ENCODE measurements around the gene RHBG. TPM values are rescaled to one million over a fixed set of nuclear protein-coding genes. Genes with fewer than 3 reads are reported as not detected.

The RHBG gene
- total RNA-seq, 1 experiment from 2014 or later = not detected

DNA sequence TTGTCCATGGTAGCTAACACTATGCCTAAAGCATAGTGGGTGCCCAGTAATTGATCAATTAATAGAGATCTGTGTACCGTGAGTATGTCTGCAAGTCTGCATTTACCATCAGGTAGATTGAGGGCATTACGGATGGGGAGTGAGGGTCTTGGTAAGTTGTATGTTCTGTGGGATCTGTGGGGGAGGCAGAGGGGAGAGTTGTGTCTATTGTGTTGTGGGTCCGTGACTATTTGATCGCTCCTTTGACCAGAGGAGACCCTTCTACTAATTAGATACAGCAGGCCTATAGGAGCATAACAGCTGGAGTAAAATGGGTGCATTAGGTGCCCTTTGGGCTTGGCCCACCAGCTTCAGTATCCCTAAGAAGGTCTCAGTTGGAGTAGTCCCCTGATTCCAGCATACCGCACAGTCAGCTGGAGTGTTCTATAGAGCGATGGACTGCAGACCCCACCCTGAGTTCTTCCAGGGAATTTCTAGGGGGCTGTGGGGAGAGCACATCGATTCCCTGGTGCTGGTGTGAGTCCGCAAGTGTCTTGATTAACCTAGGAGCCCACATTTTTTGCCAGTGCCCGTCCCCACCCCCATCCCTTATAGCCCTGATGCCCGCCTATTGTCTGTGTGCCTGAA, 55.9 kb downstream of the RHBG start:
- H3K9me3 ChIP-seq = no peaks in the 10 kb centered on the region
- H3K27me3 ChIP-seq = peaks cover 95% of the 10 kb centered on the region
- no peaks in the 10 kb centered on the region for H3K36me3 ChIP-seq
- DNase-seq = no peak
- H3K4me3 ChIP-seq = no peak overlapping the region

- H3K27me3 ChIP-seq = peaks cover 92% of the 10 kb centered on the region
- H3K9me3 ChIP-seq = no peaks in the 10 kb centered on the region
- no peak overlapping the region for H3K4me3 ChIP-seq
- no peak for DNase-seq
- H3K36me3 ChIP-seq = no peaks in the 10 kb centered on the region
These were observed 56.9 kb downstream of the RHBG start for GRCh38 chr1:156425943-156426342.

DNA sequence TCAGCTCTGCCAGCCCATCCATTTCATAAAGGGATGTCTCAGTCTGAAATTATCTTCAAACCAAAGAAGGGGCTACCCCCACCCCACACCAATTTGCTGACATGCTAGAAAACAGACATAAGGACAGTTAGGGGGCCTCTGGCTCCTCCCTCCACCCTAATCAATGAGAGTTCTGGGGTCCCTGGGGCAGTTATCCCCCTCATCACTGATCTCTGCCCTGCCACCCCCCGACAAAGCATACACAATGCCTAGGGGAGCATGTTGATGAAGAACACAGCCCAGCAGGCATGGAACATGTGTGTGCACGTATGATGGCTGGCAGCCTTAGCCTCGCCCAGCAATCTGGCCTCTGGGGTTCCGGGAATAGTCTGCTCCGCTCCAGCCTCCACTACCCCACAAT, 58.9 kb downstream of the RHBG start:
- DNase-seq = no peak
- Histone ChIP-seq H3K36me3 (no peaks in the 10 kb centered on the region), H3K27me3 (peaks cover 89% of the 10 kb centered on the region), H3K9me3 (no peaks in the 10 kb centered on the region), H3K4me3 (no peak overlapping the region)

- H3K9me3 ChIP-seq = no peaks in the 10 kb centered on the region
- peaks cover 89% of the 10 kb centered on the region for H3K27me3 ChIP-seq
- H3K36me3 ChIP-seq = no peaks in the 10 kb centered on the region
- H3K4me3 ChIP-seq = no peak overlapping the region
- no peak for DNase-seq
These were observed 59.8 kb downstream of the RHBG start for GRCh38 chr1:156428746-156429288.

GRCh38 chr1:156429313-156430060, 60.5 kb downstream of the RHBG start:
- Histone ChIP-seq H3K27me3 (peaks cover 89% of the 10 kb centered on the region), H3K36me3 (no peaks in the 10 kb centered on the region), H3K4me3 (no peak overlapping the region), H3K9me3 (no peaks in the 10 kb centered on the region)
- no peak for DNase-seq

GRCh38 chr1:156430303-156430702, 61.3 kb downstream of the RHBG start:
- Histone ChIP-seq H3K9me3 (no peaks in the 10 kb centered on the region), H3K27me3 (peaks cover 90% of the 10 kb centered on the region), H3K4me3 (no peak overlapping the region), H3K36me3 (no peaks in the 10 kb centered on the region)
- no peak for DNase-seq

GRCh38 chr1:156430866-156431265, 61.9 kb downstream of the RHBG start:
- no peaks in the 10 kb centered on the region for H3K36me3 ChIP-seq
- no peak overlapping the region for H3K4me3 ChIP-seq
- H3K27me3 ChIP-seq = peaks cover 91% of the 10 kb centered on the region
- no peaks in the 10 kb centered on the region for H3K9me3 ChIP-seq
- DNase-seq = no peak

- H3K4me3 ChIP-seq = no peak overlapping the region
- H3K36me3 ChIP-seq = no peaks in the 10 kb centered on the region
- no peaks in the 10 kb centered on the region for H3K9me3 ChIP-seq
- DNase-seq = no peak
- peaks cover 91% of the 10 kb centered on the region for H3K27me3 ChIP-seq
These were observed 62.4 kb downstream of the RHBG start for GRCh38 chr1:156431366-156431765.

- no peaks in the 10 kb centered on the region for H3K9me3 ChIP-seq
- H3K4me3 ChIP-seq = no peak overlapping the region
- no peak for DNase-seq
- H3K36me3 ChIP-seq = no peaks in the 10 kb centered on the region
- H3K27me3 ChIP-seq = peaks cover 91% of the 10 kb centered on the region
These were observed 63.0 kb downstream of the RHBG start for GRCh38 chr1:156431769-156432668.

- Histone ChIP-seq H3K9me3 (no peaks in the 10 kb centered on the region), H3K27me3 (peaks cover 93% of the 10 kb centered on the region), H3K36me3 (no peaks in the 10 kb centered on the region), H3K4me3 (no peak overlapping the region)
- no peak for DNase-seq
These were observed 63.6 kb downstream of the RHBG start for GRCh38 chr1:156432669-156433018.

GRCh38 chr1:156433032-156433431, 64.0 kb downstream of the RHBG start:
- Histone ChIP-seq H3K27me3 (peaks cover 94% of the 10 kb centered on the region), H3K36me3 (no peaks in the 10 kb centered on the region), H3K9me3 (no peaks in the 10 kb centered on the region), H3K4me3 (no peak overlapping the region)
- no peak for DNase-seq

DNA sequence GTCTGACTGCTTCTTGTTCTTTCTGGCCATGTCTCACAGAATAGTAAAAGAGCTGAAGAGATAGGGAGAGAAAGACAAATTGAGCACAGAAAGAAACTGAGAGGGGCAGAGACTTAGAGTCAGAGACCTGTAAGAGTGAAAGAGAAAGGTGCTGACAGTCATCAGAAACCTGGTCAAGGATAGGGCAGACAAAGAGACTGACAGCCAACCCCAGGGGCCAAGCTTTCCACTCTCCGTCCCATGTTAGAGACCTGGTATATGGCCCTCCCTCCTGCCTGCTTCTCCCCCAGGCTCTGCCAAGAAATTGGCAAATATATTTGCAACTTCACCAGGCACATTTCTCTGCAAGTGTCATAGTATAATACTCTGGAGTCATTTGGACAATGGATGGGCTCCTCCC, 64.6 kb downstream of the RHBG start:
- Histone ChIP-seq H3K36me3 (no peaks in the 10 kb centered on the region), H3K9me3 (no peaks in the 10 kb centered on the region), H3K4me3 (no peak overlapping the region), H3K27me3 (peaks cover 94% of the 10 kb centered on the region)
- no peak for DNase-seq

Other genes with a start within 250 kb of the RHBG start
- gene SEMA4A, start 215.6 kb upstream of the RHBG start, total RNA-seq (2014; rRNA removed; shearing (Covaris generic); ENCODE audit: low replicate concordance) = 0.49 TPM in 1 of 2 replicates, not detected in the other
- 12.7 and 13.1 TPM in 2 replicates for gene SLC25A44, start 175.1 kb upstream of the RHBG start, total RNA-seq (2014; rRNA removed; shearing (Covaris generic); ENCODE audit: low replicate concordance)
- gene PMF1, start 156.2 kb upstream of the RHBG start, total RNA-seq (2014; rRNA removed; shearing (Covaris generic); ENCODE audit: low replicate concordance) = 161 and 219 TPM in 2 replicates
- gene BGLAP, start 127.0 kb upstream of the RHBG start, total RNA-seq (2014; rRNA removed; shearing (Covaris generic); ENCODE audit: low replicate concordance) = 2.3 TPM in 1 of 2 replicates, not detected in the other
- 0.59 TPM in 1 of 2 replicates, not detected in the other for gene PAQR6, start 121.2 kb upstream of the RHBG start, total RNA-seq (2014; rRNA removed; shearing (Covaris generic); ENCODE audit: low replicate concordance)
- 75.7 and 99.5 TPM in 2 replicates for gene SMG5, start 86.4 kb upstream of the RHBG start, total RNA-seq (2014; rRNA removed; shearing (Covaris generic); ENCODE audit: low replicate concordance)
- gene TMEM79, start 84.9 kb upstream of the RHBG start, total RNA-seq (2014; rRNA removed; shearing (Covaris generic); ENCODE audit: low replicate concordance) = 2.4 and 5.8 TPM in 2 replicates
- 2.9 and 8.7 TPM in 2 replicates for gene GLMP, start 73.5 kb upstream of the RHBG start, total RNA-seq (2014; rRNA removed; shearing (Covaris generic); ENCODE audit: low replicate concordance)
- gene VHLL, start 69.9 kb upstream of the RHBG start, total RNA-seq (2014; rRNA removed; shearing (Covaris generic); ENCODE audit: low replicate concordance) = not detected in 2 replicates
- gene CCT3, start 30.9 kb upstream of the RHBG start, total RNA-seq (2014; rRNA removed; shearing (Covaris generic); ENCODE audit: low replicate concordance) = 1,070 and 1,240 TPM in 2 replicates
- gene TSACC, start 30.7 kb upstream of the RHBG start, total RNA-seq (2014; rRNA removed; shearing (Covaris generic); ENCODE audit: low replicate concordance) = 1.3 TPM in 1 of 2 replicates, not detected in the other
- 3.4 and 11.7 TPM in 2 replicates for gene MEF2D, start 131.6 kb downstream of the RHBG start, total RNA-seq (2014; rRNA removed; shearing (Covaris generic); ENCODE audit: low replicate concordance)
- 18.7 and 20.7 TPM in 2 replicates for gene IQGAP3, start 203.4 kb downstream of the RHBG start, total RNA-seq (2014; rRNA removed; shearing (Covaris generic); ENCODE audit: low replicate concordance)
- gene TTC24, start 210.5 kb downstream of the RHBG start, total RNA-seq (2014; rRNA removed; shearing (Covaris generic); ENCODE audit: low replicate concordance) = not detected in 2 replicates
- 105 and 170 TPM in 2 replicates for gene NAXE, start 222.6 kb downstream of the RHBG start, total RNA-seq (2014; rRNA removed; shearing (Covaris generic); ENCODE audit: low replicate concordance)
- gene GPATCH4, start 232.3 kb downstream of the RHBG start, total RNA-seq (2014; rRNA removed; shearing (Covaris generic); ENCODE audit: low replicate concordance) = 10.0 and 48.6 TPM in 2 replicates

All from MG63 (cell line).